KG1 (cell line): Measurements from ENCODE around the gene FOSB.
A peak's percentile ranks its signal among the peaks of the same experiment; 100 is the strongest.

Experiments
- DNase-seq: peaks from one replicate; lab custom pipeline; 2025; lab: John Stamatoyannopoulos, UW

Gene FOSB

DNA sequence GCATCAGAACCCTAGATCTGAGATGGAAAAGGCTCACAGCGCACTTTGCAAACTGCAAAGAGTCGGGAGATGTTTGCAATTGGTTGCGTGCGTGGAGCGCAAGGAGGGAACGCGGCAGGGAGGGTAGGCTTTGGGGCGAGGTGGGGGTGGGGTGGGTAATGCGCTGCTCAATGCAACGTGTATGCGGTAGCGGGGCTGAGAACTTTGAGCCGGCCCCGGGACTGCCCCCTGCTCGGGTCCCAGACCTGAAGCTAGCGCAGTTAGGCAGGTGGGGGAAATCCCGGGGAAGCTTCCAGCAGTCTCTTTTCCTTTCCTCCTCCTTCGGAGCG lies 971 bp downstream of the FOSB start:
- DNase-seq = peak; percentile 54

GRCh38 chr19:45469132-45469944 lies 1.5 kb downstream of the FOSB start:
- peak; percentile 86 for DNase-seq

- DNase-seq = no peak
These were observed 2.4 kb downstream of the FOSB start for GRCh38 chr19:45469945-45470761.

- DNase-seq = no peak
These were observed 2.9 kb downstream of the FOSB start for GRCh38 chr19:45470762-45471081.

DNA sequence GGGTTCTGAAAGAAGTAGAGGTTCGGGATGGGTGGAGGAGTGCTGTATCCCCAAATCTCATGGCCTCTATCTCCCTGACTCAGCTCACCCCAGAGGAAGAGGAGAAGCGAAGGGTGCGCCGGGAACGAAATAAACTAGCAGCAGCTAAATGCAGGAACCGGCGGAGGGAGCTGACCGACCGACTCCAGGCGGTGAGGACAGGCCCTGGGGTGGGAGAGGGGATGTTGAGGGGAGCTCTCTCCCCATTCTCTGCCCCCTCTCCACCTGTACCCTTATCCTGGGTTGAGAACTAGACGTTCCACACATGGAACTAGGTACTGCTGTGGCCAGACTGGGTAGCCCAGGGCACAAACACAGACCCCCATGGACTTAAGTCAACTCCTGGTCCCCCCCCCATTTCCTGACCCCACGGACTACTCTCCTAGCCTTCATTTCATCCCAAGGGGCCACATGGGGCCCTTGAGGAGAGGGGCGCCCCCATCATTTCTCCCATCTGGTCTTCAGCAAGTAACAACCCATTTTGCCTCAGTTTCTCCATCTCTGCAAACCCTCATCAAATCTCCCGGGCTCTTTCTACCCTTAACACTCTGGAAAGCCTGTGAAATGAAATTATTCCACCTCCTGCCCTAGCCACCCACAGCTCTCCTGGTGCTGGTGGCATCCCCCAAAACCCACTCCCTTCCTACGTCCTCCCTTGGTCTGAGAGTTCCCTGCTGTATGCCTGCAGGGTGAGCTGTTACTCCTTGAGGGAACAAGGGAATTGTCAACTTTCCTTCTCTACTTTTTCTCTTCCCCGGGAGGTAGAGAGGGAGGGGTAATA lies 3.5 kb downstream of the FOSB start:
- DNase-seq = no peak

- no peak for DNase-seq
These were observed 4.3 kb downstream of the FOSB start for GRCh38 chr19:45471931-45472562.

- DNase-seq = no peak
These were observed 5.0 kb downstream of the FOSB start for GRCh38 chr19:45472563-45473366.

DNA sequence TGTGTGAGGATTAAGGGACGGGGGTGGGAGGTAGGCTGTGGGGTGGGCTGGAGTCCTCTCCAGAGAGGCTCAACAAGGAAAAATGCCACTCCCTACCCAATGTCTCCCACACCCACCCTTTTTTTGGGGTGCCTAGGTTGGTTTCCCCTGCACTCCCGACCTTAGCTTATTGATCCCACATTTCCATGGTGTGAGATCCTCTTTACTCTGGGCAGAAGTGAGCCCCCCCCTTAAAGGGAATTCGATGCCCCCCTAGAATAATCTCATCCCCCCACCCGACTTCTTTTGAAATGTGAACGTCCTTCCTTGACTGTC lies 5.5 kb downstream of the FOSB start:
- DNase-seq = no peak

GRCh38 chr19:45473682-45474605 lies 6.1 kb downstream of the FOSB start:
- DNase-seq = no peak

DNA sequence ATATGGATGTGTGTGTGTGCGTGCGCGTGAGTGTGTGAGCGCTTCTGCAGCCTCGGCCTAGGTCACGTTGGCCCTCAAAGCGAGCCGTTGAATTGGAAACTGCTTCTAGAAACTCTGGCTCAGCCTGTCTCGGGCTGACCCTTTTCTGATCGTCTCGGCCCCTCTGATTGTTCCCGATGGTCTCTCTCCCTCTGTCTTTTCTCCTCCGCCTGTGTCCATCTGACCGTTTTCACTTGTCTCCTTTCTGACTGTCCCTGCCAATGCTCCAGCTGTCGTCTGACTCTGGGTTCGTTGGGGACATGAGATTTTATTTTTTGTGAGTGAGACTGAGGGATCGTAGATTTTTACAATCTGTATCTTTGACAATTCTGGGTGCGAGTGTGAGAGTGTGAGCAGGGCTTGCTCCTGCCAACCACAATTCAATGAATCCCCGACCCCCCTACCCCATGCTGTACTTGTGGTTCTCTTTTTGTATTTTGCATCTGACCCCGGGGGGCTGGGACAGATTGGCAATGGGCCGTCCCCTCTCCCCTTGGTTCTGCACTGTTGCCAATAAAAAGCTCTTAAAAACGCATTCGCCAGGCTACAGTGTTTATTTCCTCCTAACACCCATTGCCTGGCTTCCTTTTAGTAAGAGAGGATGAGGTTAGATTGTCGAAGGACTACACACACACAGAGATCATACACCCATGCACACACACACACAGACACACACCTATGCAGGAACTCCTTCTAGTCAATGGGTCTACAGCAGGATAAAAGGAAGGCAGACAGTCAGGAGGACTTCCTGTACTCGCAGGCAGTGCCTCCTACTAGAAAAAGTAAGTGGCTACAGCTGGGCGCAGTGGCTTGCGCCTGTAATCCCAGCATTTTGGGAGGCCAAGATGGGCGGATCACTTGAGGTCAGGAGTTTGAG lies 7.1 kb downstream of the FOSB start:
- DNase-seq = no peak

- DNase-seq = no peak
These were observed 7.9 kb downstream of the FOSB start for GRCh38 chr19:45475537-45476291.

GRCh38 chr19:45476304-45476703 lies 8.5 kb downstream of the FOSB start:
- DNase-seq = no peak

DNA sequence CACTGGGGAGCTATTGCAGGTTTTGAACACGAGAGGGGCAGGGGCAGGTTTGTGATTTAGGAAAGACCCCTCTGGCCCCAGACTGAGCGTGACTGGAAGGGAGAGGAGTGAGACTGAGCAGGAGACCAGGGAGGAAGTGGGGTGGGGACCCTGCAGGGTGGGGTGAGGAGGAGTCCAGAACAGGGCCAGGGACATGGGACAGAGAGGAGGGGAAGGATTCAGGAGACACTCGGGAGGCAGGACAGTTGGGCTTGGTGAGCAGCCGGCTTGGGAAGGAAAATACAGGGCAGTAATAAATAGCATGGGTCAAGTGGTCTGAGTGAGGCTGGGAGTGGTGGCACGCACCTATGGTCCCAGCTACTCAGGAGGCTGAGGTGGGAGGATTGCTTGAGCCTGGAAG lies 9.4 kb downstream of the FOSB start:
- no peak for DNase-seq

- DNase-seq = no peak
These were observed 10.1 kb downstream of the FOSB start for GRCh38 chr19:45477713-45478453.

DNA sequence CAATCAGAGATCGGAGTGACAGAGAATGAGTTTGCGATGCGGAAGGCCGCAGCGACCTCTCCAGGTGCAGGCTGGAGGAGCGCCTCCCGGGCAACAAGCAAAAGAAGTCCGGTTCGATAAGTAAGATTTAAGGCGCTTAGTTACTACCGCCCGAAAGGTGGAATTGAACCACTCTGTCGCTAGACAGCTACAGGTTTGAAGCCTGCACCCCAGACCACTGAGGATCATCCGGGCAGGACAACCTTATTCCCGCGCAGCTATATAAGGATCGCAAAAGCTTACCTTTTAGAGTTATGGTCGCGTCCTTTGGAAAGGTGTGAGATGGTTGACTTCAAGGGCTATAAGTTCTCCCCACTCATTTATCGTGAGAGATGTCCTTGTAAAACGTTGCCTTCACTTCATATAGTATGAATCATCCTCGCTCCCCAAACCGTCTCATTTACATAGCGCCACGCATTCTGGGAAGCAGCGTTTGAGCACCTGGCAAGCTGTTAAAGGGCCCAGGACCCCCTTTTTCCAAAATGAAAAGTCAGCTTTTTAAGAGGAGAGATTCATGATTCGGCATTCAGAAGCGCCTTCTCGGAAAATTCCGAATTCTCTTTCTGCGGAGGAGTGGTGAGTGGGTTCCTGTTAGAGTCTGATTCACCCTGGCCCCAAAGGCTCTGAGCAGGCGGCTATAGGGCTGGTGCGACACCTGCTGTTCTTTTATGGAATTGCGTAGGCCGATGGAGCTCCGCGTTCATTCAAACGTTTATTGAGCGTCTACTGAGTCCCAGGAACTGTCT lies 10.8 kb downstream of the FOSB start:
- DNase-seq = peak; percentile 99

GRCh38 chr19:45483033-45483432 lies 15.2 kb downstream of the FOSB start:
- no peak for DNase-seq

DNA sequence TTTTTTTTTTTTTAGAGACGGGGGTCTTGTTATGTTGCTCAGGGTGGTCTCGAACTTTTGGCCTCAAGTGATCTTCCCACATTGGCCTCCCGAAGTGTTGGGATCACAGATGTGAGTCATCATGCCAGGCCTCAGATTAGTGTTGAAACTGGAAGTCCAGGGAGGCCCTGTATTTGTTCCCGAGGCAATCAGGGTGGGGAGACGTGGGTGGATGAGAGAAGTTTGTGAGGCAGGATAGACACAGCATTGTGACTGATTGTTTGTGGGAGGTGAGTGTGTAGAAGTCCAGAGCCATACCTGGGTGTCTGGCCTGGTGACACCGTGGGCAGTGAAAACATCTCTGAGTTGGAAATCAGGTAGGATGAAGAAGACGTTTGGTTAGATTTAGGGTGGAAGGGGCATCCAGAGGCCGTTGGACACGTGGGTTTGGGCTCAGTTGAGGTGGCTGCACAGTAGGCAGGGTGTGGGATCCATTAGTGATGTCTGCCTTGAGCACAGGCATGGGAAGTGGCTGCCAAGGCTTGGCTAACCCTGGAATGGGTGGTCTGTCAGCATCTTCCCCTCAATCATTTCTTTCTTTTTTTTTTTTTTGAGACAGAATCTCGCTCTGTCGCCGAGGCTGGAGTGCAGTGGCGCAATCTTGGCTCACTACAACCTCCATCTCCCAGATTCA lies 16.6 kb downstream of the FOSB start:
- no peak for DNase-seq
